ENCODE results near the gene FILIP1L.

DNA sequence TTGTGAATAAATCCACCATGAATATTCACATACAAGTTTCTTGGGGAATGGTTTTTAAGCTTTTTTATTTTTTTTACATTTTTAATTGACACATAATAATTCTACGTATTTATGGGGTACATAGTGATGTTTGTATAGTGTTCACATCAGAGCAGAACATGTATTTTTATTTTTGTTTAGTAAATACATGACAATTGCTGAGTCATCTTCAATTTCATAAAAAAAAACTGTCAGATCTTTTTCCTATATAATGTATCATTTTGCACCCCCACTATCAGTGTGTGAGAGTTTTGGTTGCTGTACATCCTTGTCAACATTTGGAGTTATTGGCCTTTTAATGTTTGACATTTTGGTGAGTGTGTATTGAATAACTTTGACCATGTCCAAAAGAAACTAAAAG is 39.9 kb upstream of the FILIP1L start:
- TF ChIP-seq, protein P1, sequence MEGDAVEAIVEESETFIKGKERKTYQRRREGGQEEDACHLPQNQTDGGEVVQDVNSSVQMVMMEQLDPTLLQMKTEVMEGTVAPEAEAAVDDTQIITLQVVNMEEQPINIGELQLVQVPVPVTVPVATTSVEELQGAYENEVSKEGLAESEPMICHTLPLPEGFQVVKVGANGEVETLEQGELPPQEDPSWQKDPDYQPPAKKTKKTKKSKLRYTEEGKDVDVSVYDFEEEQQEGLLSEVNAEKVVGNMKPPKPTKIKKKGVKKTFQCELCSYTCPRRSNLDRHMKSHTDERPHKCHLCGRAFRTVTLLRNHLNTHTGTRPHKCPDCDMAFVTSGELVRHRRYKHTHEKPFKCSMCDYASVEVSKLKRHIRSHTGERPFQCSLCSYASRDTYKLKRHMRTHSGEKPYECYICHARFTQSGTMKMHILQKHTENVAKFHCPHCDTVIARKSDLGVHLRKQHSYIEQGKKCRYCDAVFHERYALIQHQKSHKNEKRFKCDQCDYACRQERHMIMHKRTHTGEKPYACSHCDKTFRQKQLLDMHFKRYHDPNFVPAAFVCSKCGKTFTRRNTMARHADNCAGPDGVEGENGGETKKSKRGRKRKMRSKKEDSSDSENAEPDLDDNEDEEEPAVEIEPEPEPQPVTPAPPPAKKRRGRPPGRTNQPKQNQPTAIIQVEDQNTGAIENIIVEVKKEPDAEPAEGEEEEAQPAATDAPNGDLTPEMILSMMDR (IDR thresholded peaks at IDR 0.05), result no peak
- no peak for TF ChIP-seq POLR2A (IDR thresholded peaks at IDR 0.05)

Data from thyroid gland (tissue), 4 donors.